Kidney (tissue), 14 donors: ENCODE results near the gene TSEN2. TPM values are rescaled to one million over a fixed set of nuclear protein-coding genes. Genes with fewer than 3 reads are reported as not detected.

Experiments
- DNase-seq, 5 donors: peaks; one replicate each; pipeline ENCODE4 v3.0.0-alpha.2; 2013 to 2020
- FAIRE-seq: peaks from 2 replicates; lab custom pipeline; 2012; peaks lifted over from hg19 to GRCh38; lab: Jason Lieb, UNC
- H3K27ac ChIP-seq, 2 donors: one replicate each; pipeline ENCODE4 v1.7.0; 2013; ENCODE audit warnings: low read depth in 2 of 2, low read length in 2 of 2, inconsistent platforms in 1 of 2
- H3K27me3 ChIP-seq: one replicate; pipeline ENCODE4 v1.7.1; 2013; ENCODE audit warnings: low read length, inconsistent platforms; ENCODE audit not compliant: control insufficient read depth, insufficient read depth
- H3K36me3 ChIP-seq, 3 donors: one replicate each; pipeline versions ENCODE4 v1.7.0 to v1.7.1; 2013; ENCODE audit warnings: low read length in 3 of 3, control low read depth in 1 of 3, inconsistent platforms in 1 of 3; ENCODE audit not compliant: insufficient read depth in 3 of 3, control insufficient read depth in 2 of 3
- H3K4me1 ChIP-seq, 3 donors: one replicate each; pipeline versions ENCODE4 v1.7.0 to v1.7.1; 2013; ENCODE audit warnings: low read length in 3 of 3, inconsistent platforms in 1 of 3, low read depth in 1 of 3; ENCODE audit not compliant: control insufficient read depth in 2 of 3, insufficient read depth in 2 of 3
- H3K4me3 ChIP-seq, 3 donors: one replicate each; pipeline versions ENCODE4 v1.7.0 to v1.8.1; 2013; ENCODE audit warnings: low read length in 3 of 3, control low read depth in 1 of 3, inconsistent platforms in 1 of 3
- H3K9ac ChIP-seq, 3 donors: one replicate each; pipeline versions ENCODE4 v1.7.0 to v1.7.1; 2013; ENCODE audit warnings: low read length in 3 of 3, control low read depth in 1 of 3, inconsistent platforms in 1 of 3
- H3K9me3 ChIP-seq, 3 donors: one replicate each; pipeline versions ENCODE4 v1.7.0 to v1.7.1; 2013; ENCODE audit warnings: low read length in 3 of 3, control low read depth in 1 of 3, inconsistent platforms in 1 of 3; ENCODE audit not compliant: control insufficient read depth in 2 of 3, insufficient read depth in 1 of 3
- CTCF ChIP-seq: IDR thresholded peaks from 3 replicates; pipeline ENCODE4 v1.5.1; 2012; ENCODE audit warnings: mild to moderate bottlenecking, moderate library complexity, borderline replicate concordance; ENCODE audit not compliant: insufficient read depth; ENCODE audit errors: extremely low read depth
- intact Hi-C: fragments of 100-400 bp; cut with DNase I; formaldehyde crosslinking; loops from one replicate; pipeline ENCODE4 v1.11.1; 2022
- polyA plus RNA-seq: library from polyadenylated mRNA; stranded (reverse); fragments of 350-450 nt; fragmentation: Illumina TruSeq; extraction: RNeasy Lipid Tissue Mini Kit (QIAGEN cat#74804); gene quantifications from one replicate; pipeline ENCODE4 v1.2.3, GENCODE V29; 2014; ENCODE audit warnings: low read depth, low replicate concordance; ENCODE audit not compliant: insufficient read depth
- total RNA-seq: library from RNA; stranded (reverse); fragmentation: NEBNext Ultra II Directional; extraction: Animal tissue kit (Norgen Biotek cat#: 25700); gene quantifications from one replicate; pipeline ENCODE4 v1.2.1, GENCODE V29; 2021
- donor health status: control.
- donor health status: control.
- donor health status: control.
- donor health status: control.
- donor health status: control.
- donor health status: DM: yes; HTN: yes; CAD: no.
- donor health status: Normal renal cell carcinoma (clear cell type).

TSEN2 gene
- total and polyA plus RNA-seq, 2 donors from 2014 or later, result 10.3 to 20.7 TPM

- no peak overlapping the region for H3K9ac ChIP-seq
- H3K27ac ChIP-seq, result no peak overlapping the region
- DNase-seq (peak in 1 of 5 donors; percentile 11), FAIRE-seq (no peak)
- TF ChIP-seq CTCF, result no peak
- intact Hi-C loops, result no loop called here
- no peaks in the 10 kb centered on the region for H3K4me1 ChIP-seq
- H3K4me3 ChIP-seq, result no peak overlapping the region
- peaks cover 7 to 40% (median 37%) of the 10 kb centered on the region in 3 donors for H3K36me3 ChIP-seq
- no peaks in the 10 kb centered on the region for H3K9me3 ChIP-seq
- no peaks in the 10 kb centered on the region for H3K27me3 ChIP-seq
These were observed 17.2 kb downstream of the TSEN2 start for GRCh38 chr3:12501360-12502020.

- H3K27me3 ChIP-seq, result no peaks in the 10 kb centered on the region
- intact Hi-C loops, result no loop called here
These were observed 19.1 kb downstream of the TSEN2 start for GRCh38 chr3:12503126-12503957.

GRCh38 chr3:12506201-12506709 is 22.0 kb downstream of the TSEN2 start:
- peaks cover 2 to 25% (median 14%) of the 10 kb centered on the region in 3 donors for H3K36me3 ChIP-seq
- intact Hi-C loops, result no loop called here

More at GRCh38 chr3:12503126-12503957, 19.1 kb downstream of the TSEN2 start:
- Histone ChIP-seq H3K9me3 (no peaks in the 10 kb centered on the region), H3K4me1 (no peaks in the 10 kb centered on the region), H3K4me3 (no peak overlapping the region), H3K36me3 (peaks cover 7 to 33% (median 28%) of the 10 kb centered on the region in 3 donors), H3K27ac (no peak overlapping the region), H3K9ac (no peak overlapping the region)
- FAIRE-seq, result no peak
- no peak for TF ChIP-seq CTCF
- peak in 1 of 5 donors; percentile 22 for DNase-seq

More at GRCh38 chr3:12506201-12506709, 22.0 kb downstream of the TSEN2 start:
- Histone ChIP-seq H3K4me1 (no peaks in the 10 kb centered on the region), H3K9ac (no peak overlapping the region), H3K4me3 (no peak overlapping the region), H3K27ac (no peak overlapping the region), H3K27me3 (no peaks in the 10 kb centered on the region), H3K9me3 (no peaks in the 10 kb centered on the region)
- no peak for TF ChIP-seq CTCF
- DNase-seq, result peak in 4 of 5 donors; percentile 41 to 67 (median 60)
- no peak for FAIRE-seq
